Endometrium (tissue), 2 donors: ENCODE results near the gene PRR15.
"Not testable (repeated sequence)": the region's sequence is repeated elsewhere in the genome, so short reads cannot be mapped to it uniquely, and the experiment has no call there.

ENCODE experiments used
- FAIRE-seq: peaks from 2 replicates; lab custom pipeline; 2012; peaks lifted over from hg19 to GRCh38; lab: Jason Lieb, UNC
- donor health status: control.
- donor health status: control.

The PRR15 gene, protein sequence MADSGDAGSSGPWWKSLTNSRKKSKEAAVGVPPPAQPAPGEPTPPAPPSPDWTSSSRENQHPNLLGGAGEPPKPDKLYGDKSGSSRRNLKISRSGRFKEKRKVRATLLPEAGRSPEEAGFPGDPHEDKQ

DNA sequence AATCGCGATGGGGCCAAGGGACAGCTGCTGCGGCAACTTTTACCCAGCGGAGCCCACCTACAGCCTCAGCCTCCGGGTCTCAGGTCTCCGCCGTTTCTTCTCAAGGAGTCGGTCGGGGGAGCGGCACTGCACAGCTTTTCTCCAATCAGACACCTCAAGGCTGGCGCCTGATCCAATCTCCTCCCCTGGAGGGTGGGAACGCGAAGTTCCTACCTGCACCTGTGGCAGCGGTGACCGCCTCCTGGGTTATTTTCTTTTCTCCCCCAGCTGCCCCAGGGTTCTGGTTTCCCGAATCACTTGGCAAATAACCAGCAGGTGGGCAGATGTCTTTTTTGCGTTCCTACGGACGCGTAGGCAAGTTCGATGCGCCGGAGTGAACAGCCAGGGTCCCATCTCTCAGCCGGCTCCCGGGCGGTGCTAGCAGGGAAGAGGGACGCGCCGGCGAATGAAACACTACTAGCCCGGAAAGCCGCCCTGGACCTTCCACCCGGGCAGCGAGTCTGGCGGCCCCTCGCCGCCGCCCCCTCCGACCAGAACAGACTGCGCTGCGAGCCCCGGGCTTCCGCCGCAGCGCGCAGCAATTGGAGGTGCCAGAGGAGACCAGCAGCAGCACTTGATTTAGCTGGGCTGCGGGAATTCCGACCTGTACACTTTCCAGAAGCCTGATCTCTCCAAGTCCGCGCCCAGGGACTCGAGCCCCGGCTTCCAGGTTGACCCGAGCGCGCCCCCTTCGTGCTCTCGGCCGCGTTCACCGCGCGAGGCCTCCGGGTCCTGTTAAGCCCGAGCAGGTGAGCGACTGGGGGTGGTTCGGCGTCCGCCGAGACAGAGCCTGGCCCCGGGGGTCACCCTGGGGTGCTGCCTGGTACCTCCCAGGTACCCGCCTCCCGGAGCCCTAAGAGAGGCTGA, at the start of gene PRR15:
PRR15 (plus strand) TSS at position 246 of the 906 bp plus-strand sequence. CDS start 2,495 bp downstream, outside the sequence.
- no peak for FAIRE-seq

DNA sequence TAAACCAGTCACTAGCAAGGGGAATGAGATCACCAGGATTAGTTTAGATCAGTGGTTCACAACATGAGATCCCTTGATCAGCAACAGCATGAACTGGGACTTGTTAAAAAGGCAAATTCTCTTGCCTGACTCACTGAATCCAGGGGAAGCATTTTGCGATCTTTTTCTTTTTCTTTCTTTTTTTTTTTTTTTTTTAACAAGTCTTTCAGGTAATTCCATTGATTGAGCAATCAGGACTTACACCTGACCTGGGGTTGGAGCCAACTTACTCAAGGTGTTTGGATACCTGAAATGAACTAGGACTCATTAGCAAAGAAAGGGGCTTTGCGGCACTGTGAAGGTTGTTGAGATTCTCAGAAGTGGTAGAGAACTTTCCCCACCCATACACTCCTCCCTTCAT, 47.1 kb upstream of the PRR15 start:
- no peak for FAIRE-seq

DNA sequence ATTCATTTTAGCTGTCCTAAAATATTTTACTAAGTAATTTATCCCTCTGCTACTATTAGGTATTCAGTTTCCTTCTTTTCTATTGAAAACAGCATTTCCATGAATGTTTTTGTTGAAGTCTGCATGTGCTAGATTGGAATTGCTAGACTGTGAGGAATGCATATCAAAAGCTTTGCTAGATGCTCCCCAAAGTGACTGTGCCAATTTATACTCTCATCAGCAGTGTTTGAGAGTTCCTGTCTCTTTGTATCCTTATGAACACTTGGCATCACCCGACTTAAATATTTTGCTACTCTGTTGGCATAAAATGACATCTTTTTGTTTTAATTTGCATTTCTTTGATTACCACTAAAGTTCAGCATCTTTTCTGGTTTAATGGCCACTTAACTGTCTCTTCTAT, 45.0 kb upstream of the PRR15 start:
- no peak for FAIRE-seq

DNA sequence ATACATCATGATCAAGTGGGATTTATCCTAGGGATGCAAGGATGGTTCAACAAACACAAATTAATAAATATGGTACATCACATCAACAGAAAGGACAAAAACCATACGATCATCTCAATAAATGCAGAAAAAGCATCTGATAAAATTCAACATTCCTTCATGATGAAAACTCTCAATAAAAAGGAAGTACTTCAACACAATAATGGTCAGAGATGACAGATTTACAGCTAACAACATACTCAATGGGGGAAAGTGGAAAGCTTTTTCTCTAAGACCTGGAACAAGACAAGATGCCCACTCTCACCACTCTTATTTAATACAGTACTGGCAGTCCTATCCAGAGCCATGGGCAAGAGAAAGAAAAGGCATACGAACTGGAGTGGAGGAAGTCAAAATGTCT, 39.9 kb upstream of the PRR15 start:
- FAIRE-seq: no peak

DNA sequence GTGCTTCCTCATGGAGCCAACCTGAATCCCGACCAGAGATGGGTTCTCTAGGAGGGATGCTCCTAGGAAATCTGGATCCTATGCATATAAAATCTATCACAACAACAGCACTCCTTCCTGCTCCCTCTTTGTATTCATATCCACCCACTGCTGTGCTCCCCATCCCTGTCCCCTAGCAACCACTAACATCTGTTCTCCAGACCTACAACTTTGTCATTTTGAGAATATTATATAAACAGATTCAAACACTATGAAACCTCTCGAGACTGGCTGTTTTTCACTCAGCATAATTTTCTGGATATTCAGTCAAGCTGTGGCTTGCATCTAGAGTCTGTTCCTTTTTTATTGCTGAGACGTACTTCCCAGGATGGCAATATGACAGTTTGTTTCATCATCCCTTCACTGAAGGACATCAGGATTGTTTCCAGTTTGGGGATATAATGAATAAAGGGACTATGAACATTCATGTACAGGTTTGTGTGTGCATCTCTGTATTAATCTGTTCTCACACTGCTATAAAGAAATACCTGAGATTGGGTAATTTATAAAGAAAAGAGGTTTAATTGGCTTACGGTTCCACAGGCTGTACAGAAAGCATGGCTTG, 36.0 kb upstream of the PRR15 start:
- no peak for FAIRE-seq

DNA sequence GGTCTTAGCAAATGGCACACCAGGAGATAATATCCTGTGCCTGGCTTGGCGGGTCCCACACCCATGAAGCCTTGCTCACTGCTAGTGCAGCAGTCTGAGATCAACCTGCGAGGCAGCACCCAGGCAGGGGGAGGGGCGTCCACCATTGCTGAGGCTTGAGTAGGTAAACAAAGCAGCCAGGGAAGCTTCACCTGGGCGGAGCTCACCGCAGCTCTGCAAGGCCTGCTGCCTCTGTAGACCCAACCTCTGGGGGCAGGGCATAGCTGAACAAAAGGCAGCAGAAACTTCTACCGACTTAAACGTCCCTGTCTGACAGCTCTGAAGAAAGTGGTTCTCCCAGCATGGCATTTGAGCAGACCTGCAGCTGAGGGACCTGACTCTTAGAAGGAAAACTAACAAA, 35.1 kb upstream of the PRR15 start:
- not testable (repeated sequence) for FAIRE-seq

DNA sequence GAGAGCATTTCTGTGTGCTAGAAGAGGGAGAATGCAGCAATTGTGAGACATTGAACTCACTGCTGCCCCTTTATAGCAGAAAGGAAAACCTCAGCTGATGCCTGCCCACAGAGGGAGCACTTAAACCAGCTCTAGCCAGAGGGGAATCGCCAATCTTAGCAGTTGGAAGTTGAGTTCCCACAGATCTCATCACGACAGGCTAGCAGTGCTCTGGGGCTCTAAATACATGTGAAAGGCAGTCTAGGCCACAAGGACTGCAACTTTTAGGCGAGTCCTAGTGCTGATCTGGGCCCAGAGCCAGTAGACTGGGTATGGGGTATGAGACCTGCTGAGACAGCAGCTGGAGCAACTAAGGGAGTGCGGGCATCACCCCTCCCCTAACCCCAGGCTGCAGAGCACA, 25.2 kb upstream of the PRR15 start:
- FAIRE-seq: no peak

DNA sequence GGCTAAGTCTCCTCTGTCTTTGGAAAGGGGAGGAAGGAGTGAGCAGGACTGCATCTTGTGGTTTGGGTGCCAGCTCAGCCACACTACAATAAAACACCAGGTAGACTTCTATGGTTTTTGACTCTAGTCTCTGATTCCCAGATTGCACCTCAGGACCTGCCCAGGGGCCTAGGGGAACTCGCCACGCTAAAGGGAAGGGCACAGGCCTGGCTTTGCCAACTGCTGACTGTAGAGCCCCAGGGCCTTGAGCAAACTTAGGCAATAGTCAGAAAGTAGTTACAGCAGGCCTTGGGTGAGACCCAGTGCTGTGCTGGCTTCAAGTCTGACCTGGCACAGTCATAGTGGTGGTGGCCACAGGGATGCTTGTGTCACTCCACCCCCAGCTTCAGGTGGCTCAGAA, 24.2 kb upstream of the PRR15 start:
- no peak for FAIRE-seq

DNA sequence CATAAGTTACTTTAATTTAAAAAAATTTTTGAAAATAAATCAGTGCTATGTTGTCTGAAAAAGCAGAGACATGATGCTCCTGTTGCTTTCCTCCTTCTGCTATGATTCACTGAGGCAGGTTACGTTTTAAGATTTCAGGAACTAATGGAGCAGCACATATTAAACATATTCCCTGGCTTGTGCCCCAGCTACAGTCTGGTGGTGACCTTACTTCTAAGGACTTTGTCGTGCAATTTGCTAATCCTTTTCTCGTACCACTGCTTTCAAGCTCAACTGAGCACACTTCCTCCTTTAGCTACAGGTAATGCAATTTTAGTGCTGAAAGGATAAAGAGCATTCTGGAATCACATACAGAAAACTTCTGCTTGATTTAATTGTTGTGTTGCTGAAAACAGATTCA, 16.2 kb upstream of the PRR15 start:
- FAIRE-seq: no peak

DNA sequence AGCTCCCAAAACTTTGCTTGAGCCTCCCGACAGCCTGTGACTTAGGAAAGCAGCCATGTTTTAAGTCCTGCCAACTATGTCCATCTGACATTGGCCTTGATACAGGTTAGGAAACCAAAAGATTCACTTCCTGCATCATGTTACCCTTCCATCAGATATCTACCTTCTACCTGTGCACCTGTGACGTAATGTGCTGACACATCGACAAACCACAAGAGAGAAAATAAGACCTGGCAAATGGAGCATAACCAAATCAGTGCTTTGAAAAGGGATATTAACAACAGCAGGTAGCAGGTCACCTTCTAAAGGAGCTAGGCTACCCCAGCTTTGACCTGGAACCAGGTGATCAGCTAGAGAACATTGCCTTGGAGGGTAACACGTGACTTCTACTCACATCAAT, 14.8 kb upstream of the PRR15 start:
- FAIRE-seq: no peak

DNA sequence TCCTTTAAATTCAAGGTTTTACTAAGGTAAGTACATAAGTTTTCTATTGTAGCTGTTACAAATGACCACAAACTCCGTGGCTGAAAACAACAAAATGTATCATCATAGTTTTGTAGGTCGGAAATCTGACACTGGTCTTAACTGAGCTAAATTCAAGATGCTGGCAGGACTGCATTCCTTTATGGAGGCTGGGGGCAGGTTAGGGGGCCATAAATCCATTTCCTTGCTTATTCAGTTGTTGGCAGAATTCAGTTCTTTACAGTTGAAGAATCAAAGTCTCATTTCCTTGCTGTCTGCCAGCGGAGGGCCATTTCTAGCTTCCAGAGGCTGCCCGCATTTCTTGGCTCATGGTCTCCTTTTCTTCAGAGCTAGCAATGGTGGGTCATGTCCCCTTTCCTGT, 11.2 kb upstream of the PRR15 start:
- FAIRE-seq: no peak

DNA sequence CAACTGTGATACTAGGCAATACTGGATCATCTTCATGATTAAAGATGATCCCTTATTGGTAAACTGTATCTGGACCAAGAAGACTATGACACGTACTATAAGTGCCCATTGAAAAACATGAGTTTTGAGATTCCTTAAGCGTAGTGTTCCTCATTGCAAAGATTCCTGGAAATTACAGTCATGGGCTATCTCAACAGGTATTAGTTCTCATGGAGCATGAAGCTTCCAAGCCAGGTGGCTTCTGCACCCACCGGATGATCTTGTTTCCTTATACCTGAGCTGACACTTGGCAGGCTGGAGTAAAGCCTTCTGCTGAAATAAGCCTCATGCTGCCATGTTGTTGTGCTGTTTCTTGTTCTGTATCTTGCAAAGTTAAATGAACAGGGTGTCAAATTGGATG, 8.6 kb upstream of the PRR15 start:
- no peak for FAIRE-seq

DNA sequence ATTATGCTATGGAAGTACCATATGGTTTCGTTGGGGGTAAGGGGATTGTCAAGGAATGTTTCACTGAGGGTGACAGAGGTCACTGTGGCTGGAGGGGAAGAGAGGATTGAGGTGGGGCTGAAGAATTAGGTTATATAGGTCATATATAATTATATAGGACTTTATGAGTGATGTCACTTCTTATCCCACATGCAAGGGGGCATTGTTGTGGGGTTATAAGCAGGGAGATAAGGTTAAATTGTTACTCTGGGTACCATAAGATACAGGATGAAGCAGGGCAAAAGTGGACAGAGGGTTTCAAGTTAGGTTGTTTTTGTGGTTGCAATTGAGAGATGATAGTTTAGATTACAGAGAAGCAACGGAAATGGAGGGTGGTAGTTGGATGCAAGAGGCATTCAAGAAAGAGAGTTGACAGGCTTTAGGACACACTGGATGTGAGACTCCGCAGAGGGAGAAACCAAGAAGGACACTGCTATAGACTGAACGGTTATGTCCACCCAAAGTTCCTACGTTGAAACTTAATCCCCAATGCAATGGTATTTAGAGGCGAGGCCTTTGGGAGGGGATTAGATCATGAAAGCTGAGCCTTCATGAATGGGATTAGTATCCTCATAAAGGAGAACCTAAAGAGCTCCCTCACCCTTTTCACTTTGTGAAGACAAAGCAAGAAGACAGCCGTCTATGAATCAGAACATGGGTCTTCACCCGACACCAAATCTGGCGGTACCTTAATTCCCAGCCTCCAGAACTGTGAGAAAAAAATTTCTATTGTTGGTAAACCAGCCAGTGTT, 7.0 kb upstream of the PRR15 start:
- FAIRE-seq: no peak

DNA sequence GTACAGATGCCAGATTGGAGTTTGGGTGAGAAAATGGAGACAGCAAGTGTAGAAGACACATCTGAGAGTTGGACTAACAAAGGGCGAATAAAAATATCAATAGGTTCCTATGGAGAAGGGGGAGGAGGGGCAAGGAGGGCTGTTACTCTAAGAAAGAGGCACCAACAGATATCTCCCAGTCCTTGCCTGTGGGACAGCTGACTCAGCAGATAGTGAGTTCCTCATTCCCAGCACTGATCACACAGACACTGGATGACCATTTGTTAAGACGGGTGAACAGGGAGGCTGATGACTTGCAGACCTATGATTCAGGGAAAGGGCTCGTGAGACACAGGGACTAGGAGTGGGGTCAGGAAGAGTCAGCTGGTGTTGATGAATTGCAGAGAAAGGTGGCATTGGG, 5.7 kb upstream of the PRR15 start:
- FAIRE-seq: no peak

DNA sequence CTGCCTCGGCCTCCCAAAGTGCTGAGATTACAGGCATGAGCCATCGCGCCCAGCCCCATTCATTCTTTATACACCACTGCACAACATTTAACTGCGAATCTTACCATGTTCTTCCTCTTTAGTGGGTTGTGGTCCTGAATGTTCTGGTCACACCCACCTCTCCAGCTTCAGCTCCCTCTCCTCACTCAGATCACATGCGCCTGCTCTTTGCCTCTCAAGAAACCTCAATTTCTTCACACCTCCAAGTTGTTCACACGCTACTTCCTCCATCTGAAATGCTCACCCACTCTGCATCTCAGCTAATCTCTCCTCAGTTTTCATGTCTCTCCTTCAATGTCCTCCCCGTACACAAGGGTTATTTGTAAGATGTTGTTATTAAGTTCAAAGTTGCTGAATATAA, 2.4 kb upstream of the PRR15 start:
- FAIRE-seq: no peak

DNA sequence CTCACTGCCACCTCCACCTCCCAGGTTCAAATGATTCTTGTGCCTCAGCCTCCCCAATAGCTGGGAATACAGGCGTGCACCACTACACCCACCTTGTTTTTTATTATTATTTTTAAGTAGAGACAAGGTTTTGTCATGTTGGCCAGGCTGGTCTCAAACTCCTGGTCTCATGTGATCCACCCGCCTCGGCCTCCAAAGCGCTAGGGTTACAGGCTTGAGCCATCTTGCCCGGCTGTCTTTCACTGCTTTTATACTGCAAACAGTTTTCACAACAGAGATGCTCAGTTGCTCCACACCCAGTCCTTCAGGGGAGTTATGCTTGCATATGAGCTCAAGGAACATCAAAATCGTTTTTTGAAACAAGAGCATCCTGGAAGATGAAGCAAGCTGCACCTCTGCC, 1.3 kb upstream of the PRR15 start:
- FAIRE-seq: no peak

DNA sequence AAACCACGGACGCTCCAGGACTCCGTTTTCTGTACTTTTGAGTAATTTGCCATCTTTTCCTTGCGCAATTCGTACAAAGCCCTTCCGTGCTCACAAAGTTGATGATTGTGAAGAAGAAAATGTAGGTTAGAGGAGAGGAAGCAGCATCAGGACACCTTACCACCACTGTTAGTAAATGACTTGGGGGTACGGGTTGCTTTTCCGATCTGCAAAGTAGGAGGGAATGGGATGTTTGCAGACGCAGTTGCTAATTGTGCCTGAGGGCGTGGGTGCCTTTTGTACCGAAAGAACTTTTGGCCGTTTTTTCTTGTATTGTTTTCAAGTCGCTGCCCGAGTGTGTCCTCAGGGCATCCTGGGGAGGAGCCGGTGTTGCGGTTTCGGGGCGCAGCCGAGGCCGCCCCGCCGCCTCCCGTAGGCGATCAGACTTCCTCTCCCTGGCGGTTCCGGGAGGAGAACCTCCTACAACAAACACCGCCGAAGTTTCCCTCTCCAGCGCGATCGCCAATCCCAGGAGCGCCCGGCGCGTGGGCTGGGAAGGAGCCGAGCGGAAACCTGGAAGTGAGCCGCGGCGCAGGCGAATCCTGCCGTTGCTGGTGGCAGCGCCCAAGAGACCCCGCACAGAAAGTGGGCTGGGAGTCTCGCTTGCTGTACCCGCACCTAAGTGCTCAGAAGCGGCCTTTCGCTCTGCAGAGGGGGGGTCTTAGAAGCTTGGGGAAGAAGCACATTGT, 1.0 kb downstream of the PRR15 start:
- no peak for FAIRE-seq

DNA sequence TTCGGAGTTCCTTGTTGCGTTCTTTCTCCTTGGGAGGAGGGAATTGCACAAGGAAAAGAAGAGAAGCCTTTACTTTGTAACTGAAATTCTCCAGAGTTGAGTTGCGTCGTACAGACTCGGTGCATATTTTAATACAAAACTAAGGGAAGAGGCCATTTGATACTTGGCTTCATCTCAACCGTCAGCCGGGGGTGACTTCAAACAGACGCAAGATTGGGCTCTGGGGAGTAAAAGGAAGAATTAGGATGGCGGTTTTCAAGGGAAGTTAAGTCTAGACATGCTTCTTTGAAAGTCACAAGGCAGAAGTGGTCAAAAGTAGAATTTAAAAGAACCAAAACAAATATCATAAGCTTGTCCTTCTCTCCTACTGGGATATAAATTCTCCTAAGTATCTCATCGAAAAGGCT, 1.6 kb downstream of the PRR15 start:
- no peak for FAIRE-seq

DNA sequence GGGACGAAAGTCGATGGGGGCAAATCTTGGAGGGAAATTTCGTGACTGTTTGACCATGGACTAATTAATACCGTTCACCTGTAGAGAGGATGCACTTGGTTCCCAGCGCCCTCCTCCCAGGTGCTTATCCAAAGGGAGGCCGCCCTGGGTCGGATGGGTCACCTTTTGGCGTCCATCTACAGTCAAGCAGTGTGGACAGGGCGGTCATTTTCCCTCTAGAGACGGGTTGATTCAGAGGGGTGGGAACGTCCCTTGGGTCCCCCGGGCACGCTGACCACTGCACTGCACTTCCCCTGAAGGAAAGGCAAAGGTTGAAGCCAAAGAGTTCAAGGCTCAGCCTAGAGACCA, 2.0 kb downstream of the PRR15 start:
- FAIRE-seq: no peak

DNA sequence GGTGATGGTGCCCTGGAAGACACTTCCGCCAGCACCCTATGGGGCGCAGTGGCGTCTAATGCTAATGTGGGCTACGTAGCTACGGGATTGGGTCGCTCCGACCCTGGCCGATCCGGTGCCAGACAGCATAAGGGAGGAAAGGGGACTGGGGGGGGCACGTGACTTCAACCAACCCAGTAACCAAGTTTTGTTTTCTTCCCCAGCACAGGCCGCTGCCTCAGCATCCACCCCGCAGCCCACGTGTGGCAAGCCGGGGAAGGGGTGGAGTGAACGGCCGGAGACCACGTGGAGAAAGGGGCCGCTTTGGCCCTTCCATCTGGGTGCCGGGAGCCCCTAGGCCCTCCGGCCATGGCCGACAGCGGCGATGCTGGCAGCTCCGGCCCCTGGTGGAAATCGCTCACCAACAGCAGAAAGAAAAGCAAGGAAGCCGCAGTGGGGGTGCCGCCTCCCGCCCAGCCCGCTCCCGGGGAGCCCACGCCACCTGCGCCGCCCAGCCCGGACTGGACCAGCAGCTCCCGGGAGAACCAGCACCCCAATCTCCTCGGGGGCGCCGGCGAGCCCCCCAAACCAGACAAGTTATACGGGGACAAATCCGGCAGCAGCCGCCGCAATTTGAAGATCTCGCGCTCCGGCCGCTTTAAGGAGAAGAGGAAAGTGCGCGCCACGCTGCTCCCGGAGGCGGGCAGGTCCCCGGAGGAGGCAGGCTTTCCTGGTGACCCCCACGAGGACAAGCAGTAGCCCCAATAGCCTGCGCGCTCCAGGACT, 2.5 kb downstream of the PRR15 start:
- FAIRE-seq: no peak

DNA sequence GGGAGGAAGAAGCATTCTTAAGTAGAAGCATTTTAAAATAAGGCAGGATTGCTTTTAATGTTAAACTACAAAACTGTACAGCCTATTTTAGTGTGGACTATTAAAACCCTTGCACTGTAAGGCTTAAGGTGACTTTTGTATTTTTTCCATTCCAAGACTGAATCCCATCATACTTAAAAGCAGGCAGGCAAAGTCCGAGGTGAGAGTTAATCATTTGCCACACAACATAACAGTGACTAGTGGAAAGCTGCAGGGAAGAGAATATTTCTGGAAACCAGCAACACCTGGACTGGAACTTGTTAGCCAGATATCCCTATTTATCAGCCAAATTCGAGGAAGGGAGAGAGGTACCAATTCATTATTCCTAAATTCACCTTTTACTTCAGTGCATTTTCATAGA, 3.5 kb downstream of the PRR15 start:
- FAIRE-seq: no peak
